ENCODE data around the gene ACP7.
"Not testable (repeated sequence)": the region's sequence is repeated elsewhere in the genome, so short reads cannot be mapped to it uniquely, and the experiment has no call there.

Gene ACP7

GRCh38 chr19:39110263-39110967 is 26.2 kb downstream of the ACP7 start:
- DNase-seq, result peak; percentile 55

- DNase-seq, result peak; percentile 47
Measured at GRCh38 chr19:39111593-39112199, 27.5 kb downstream of the ACP7 start.

GRCh38 chr19:39112338-39112890 is 28.2 kb downstream of the ACP7 start:
- DNase-seq, result no peak

- DNase-seq, result no peak
Measured at GRCh38 chr19:39113199-39113598, 29.0 kb downstream of the ACP7 start.

GRCh38 chr19:39115105-39115847 is 31.1 kb downstream of the ACP7 start:
- DNase-seq, result no peak

GRCh38 chr19:39117023-39117422 is 32.9 kb downstream of the ACP7 start:
- DNase-seq, result not testable (repeated sequence)

GRCh38 chr19:39119830-39120229 is 35.7 kb downstream of the ACP7 start:
- DNase-seq, result no peak

- DNase-seq, result no peak
Measured at GRCh38 chr19:39122934-39123731, 39.0 kb downstream of the ACP7 start.

- no peak for DNase-seq
Measured at GRCh38 chr19:39124136-39124764, 40.1 kb downstream of the ACP7 start.

GRCh38 chr19:39125199-39125553 is 41.0 kb downstream of the ACP7 start:
- DNase-seq, result no peak

- DNase-seq, result peak; percentile 98
Measured at GRCh38 chr19:39125554-39126311, 41.6 kb downstream of the ACP7 start, which contains the start of gene PAK4. TSS of gene PAK4 (plus strand) at chr19:39125786. CDS start at chr19:39169554, 43,768 bp downstream.

- peak; percentile 26 for DNase-seq
Measured at GRCh38 chr19:39126312-39127187, 42.4 kb downstream of the ACP7 start.

- no peak for DNase-seq
Measured at GRCh38 chr19:39127812-39128515, 43.8 kb downstream of the ACP7 start.

GRCh38 chr19:39128516-39129079 is 44.4 kb downstream of the ACP7 start:
- no peak for DNase-seq

GRCh38 chr19:39129116-39129515 is 44.9 kb downstream of the ACP7 start:
- DNase-seq, result no peak

GRCh38 chr19:39130337-39131254 is 46.4 kb downstream of the ACP7 start:
- no peak for DNase-seq

- no peak for DNase-seq
Measured at GRCh38 chr19:39131255-39131755, 47.1 kb downstream of the ACP7 start.

- no peak for DNase-seq
Measured at GRCh38 chr19:39132344-39132969, 48.3 kb downstream of the ACP7 start.
